Mucosa of descending colon (tissue), 3 donors: Measurements from ENCODE around the gene QSOX1. TPM values are rescaled to one million over a fixed set of nuclear protein-coding genes. Genes with fewer than 3 reads are reported as not detected.

ENCODE experiments used
- ATAC-seq: fragments of 200-7000 bp; cut with Tn5 transposase; one replicate; pipeline ENCODE4 v1.9.1; 2020; ENCODE audit warnings: mild to moderate bottlenecking, moderate library complexity
- DNase-seq, 3 donors: peaks; one replicate each; pipeline ENCODE4 v3.0.0-alpha.2; 2020
- H3K36me3 ChIP-seq: fragments of 200-600 bp; one replicate; pipeline ENCODE4 v1.8.0; 2021; ENCODE audit warnings: low read depth, mild to moderate bottlenecking
- H3K4me1 ChIP-seq: fragments of 200-600 bp; one replicate; pipeline ENCODE4 v1.8.0; 2021; ENCODE audit warnings: low read depth, mild to moderate bottlenecking
- H3K4me3 ChIP-seq: fragments of 200-600 bp; one replicate; pipeline ENCODE4 v1.8.0; 2021; ENCODE audit warnings: mild to moderate bottlenecking
- H3K9me3 ChIP-seq: fragments of 200-600 bp; one replicate; pipeline ENCODE4 v1.8.0; 2021; ENCODE audit warnings: mild to moderate bottlenecking
- CTCF ChIP-seq: fragments of 200-600 bp; IDR thresholded peaks from one replicate; pipeline ENCODE4 v1.8.0; 2022; ENCODE audit warnings: antibody characterized with exemption, mild to moderate bottlenecking
- intact Hi-C, 2 donors: fragments of 100-400 bp; cut with DNase I in 1 of 2; cut with micrococcal nuclease in 1 of 2; formaldehyde crosslinking; loops; one replicate each; pipeline versions ENCODE4 v1.11.0 to v1.11.1; 2022; cut with DNase I, micrococcal nuclease
- total RNA-seq, 3 donors: library from RNA; stranded (reverse); fragmentation: NEBNext Ultra II Directional in 2 of 3; extraction: Animal tissue kit (Norgen Biotek cat#: 25700) in 2 of 3; gene quantifications; one replicate each; pipeline versions ENCODE4 v1.2.1 to v1.2.4, GENCODE V29; 2021 to 2023
- donor health status: DM: no; HTN: no; CAD: no; lungs with moderate emphysema.
- donor health status: DM: no; HTN: no; CAD: no.
- donor health status: DM: no; HTN: yes; CAD: no.

QSOX1 gene
- total RNA-seq, 3 donors from 2014 or later = 96.4 to 260 (median 185) TPM

- H3K9me3 ChIP-seq = no peaks in the 10 kb centered on the region
- DNase-seq (no peak), ATAC-seq (no peak)
- intact Hi-C loops = no loop called here
- no peaks in the 10 kb centered on the region for H3K36me3 ChIP-seq
- H3K4me3 ChIP-seq = no peak overlapping the region
- H3K4me1 ChIP-seq = no peaks in the 10 kb centered on the region
- TF ChIP-seq CTCF = no peak
Observed at GRCh38 chr1:180211156-180211859, 56.6 kb downstream of the QSOX1 start.

DNA sequence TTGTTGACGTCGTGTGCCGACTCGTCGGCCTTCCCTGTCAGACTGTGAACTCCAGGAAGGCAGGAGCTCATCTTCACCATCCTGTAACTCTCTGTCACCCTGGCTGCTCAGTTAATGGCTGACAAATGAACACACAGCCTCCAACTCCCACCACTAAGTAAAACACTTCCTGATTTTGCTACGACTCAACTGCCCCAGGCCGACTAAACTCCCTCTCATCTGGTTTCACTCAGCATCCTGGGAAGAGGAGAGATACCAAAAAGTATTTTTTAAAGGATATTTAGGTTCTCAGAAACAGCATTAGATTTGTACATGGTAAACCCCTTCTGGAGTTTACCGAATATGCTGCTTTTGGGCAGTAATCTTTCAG, 57.2 kb downstream of the QSOX1 start:
- no peak for ATAC-seq
- intact Hi-C loops = no loop called here
- TF ChIP-seq CTCF = no peak

DNA sequence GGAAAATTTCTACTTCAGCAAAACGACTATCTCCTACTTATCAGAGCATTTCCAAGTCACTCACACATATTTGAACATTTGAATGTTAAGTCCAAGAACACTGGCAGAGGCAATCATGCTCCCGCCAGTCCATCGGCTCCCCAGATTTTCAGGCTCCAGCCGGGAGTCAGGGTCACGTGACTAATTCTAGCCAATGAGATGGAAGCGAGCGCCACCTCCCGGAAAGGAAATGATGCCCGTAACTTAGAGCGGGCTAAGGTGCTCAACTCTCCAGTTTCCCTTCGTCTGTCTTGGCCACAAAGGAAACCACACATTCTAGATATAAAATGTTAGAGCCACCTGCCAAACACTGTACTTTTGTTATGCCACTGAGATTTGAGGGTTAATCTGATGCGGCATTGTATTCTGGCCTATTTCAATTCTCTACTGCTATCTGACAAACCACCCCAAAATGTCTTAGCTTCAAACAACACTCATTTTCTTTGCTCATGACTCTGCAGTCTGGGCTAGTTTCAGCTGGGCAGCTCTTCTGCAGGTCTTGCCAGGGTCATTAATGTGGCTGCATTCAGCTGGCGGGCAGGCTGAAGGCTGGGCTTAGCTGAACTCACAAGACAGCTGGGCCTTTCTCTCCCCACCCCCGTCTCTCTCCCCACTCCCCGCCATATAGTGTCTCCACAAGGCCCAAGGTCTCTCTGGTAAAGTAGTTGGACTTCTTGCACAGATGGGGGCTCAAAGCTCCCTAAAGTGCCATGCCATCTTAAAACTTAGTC, 58.9 kb downstream of the QSOX1 start:
- no peak for TF ChIP-seq CTCF
- ATAC-seq = peak; percentile 20
- intact Hi-C loops = no loop called here
- Histone ChIP-seq H3K4me3 (no peak overlapping the region), H3K4me1 (no peaks in the 10 kb centered on the region), H3K36me3 (no peaks in the 10 kb centered on the region), H3K9me3 (no peaks in the 10 kb centered on the region)
- DNase-seq = no peak

More for the DNA sequence above, 57.2 kb downstream of the QSOX1 start:
- no peaks in the 10 kb centered on the region for H3K9me3 ChIP-seq
- no peaks in the 10 kb centered on the region for H3K4me1 ChIP-seq
- H3K4me3 ChIP-seq = no peak overlapping the region
- H3K36me3 ChIP-seq = no peaks in the 10 kb centered on the region
- no peak for DNase-seq

DNA sequence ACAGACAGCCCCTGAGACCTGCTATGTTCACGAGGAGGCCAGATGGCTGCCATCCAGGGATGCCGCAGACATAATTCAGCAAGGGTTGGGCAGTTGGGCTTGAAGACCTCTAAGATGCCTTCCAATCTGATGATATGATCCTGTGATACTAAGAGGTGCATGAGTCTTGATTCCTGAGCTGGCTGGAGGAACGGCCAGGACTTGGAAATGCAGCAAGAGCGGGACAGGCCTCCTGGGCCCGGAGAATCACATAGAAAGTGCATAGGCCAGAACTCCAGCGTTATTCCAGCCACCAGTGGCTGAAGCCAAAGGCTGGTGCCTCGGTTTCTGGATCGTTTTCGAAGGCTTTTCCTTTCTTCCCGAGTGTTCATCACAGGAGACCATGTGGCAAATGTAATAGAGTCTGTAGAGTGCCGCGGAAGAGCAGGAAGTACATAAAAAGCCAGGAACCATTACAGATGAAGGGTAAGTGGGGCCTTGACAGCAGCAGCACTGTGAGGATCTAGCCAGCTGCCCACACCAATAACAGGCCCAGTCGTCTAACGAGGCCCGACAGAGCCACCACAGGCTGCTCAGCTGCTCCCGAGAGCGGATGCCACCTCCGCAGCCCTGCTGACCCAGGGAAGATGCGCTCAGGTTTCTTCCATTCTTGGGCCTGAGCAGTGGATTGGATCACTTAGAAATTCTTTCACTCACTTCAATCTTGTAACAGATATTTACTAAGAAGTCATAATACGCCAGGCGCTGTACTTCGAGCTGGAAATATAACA, 61.4 kb downstream of the QSOX1 start:
- ATAC-seq (no peak), DNase-seq (no peak)
- H3K4me1 ChIP-seq = no peaks in the 10 kb centered on the region
- H3K4me3 ChIP-seq = no peak overlapping the region
- no peak for TF ChIP-seq CTCF
- intact Hi-C loops = no loop called here
- H3K36me3 ChIP-seq = no peaks in the 10 kb centered on the region
- H3K9me3 ChIP-seq = no peaks in the 10 kb centered on the region

GRCh38 chr1:180217006-180217405, 62.3 kb downstream of the QSOX1 start:
- H3K4me3 ChIP-seq = no peak overlapping the region
- H3K4me1 ChIP-seq = no peaks in the 10 kb centered on the region
- no peaks in the 10 kb centered on the region for H3K36me3 ChIP-seq
- intact Hi-C loops = no loop called here
- DNase-seq (no peak), ATAC-seq (no peak)
- no peak for TF ChIP-seq CTCF
- no peaks in the 10 kb centered on the region for H3K9me3 ChIP-seq
